Measurements from ENCODE around the gene SLC22A23.
A peak's percentile ranks its signal among the peaks of the same experiment; 100 is the strongest.

Gene SLC22A23

GRCh38 chr6:3233904-3234303 lies 222.9 kb downstream of the SLC22A23 start:
- no peak for DNase-seq

GRCh38 chr6:3233321-3233720 lies 223.5 kb downstream of the SLC22A23 start:
- DNase-seq, result no peak

- no peak for DNase-seq
Measured at GRCh38 chr6:3232017-3232945, 224.6 kb downstream of the SLC22A23 start.

- DNase-seq, result peak; percentile 66
Measured at GRCh38 chr6:3231247-3232016, 225.4 kb downstream of the SLC22A23 start.

- peak; percentile 89 for DNase-seq
Measured at GRCh38 chr6:3230900-3231246, 226.0 kb downstream of the SLC22A23 start.

- DNase-seq, result peak; percentile 91
Measured at GRCh38 chr6:3230256-3230882, 226.5 kb downstream of the SLC22A23 start.

- DNase-seq, result peak; percentile 50
Measured at GRCh38 chr6:3229566-3230178, 227.2 kb downstream of the SLC22A23 start.

- no peak for DNase-seq
Measured at GRCh38 chr6:3228771-3229565, 227.9 kb downstream of the SLC22A23 start.

- peak; percentile 76 for DNase-seq
Measured at GRCh38 chr6:3228046-3228671, 228.7 kb downstream of the SLC22A23 start.

GRCh38 chr6:3227363-3228045 lies 229.3 kb downstream of the SLC22A23 start, which contains the start of gene TUBB2B:
TSS of gene TUBB2B (minus strand) at chr6:3227653. CDS start at chr6:3227543, 110 bp downstream.
- DNase-seq, result peak; percentile 88

GRCh38 chr6:3226481-3227362 lies 230.1 kb downstream of the SLC22A23 start:
- no peak for DNase-seq

- no peak for DNase-seq
Measured at GRCh38 chr6:3226042-3226441, 230.8 kb downstream of the SLC22A23 start.

GRCh38 chr6:3222506-3223038 lies 234.3 kb downstream of the SLC22A23 start:
- no peak for DNase-seq

- DNase-seq, result no peak
Measured at GRCh38 chr6:3221578-3221977, 235.3 kb downstream of the SLC22A23 start.

GRCh38 chr6:3220366-3220765 lies 236.5 kb downstream of the SLC22A23 start:
- DNase-seq, result no peak

Data from NCI-H1048 (cell line).